ENCODE measurements around the gene STOM. TPM values are rescaled to one million over a fixed set of nuclear protein-coding genes. Genes with fewer than 3 reads are reported as not detected.

The STOM gene
- total and polyA plus RNA-seq, 2 donors (not counting 1 experiment from before 2014, with no cell fraction given), result 2.7 to 6.1 TPM

GRCh38 chr9:121326901-121327613 lies 43.0 kb downstream of the STOM start:
- Histone ChIP-seq H3K27me3 (replicated peaks in 1 of 4; ENCODE audit: control extremely low read depth in 1 of 4, control insufficient read depth in 3 of 4, insufficient read depth in 4 of 4, low read length in 3 of 4) (no peaks in the 10 kb centered on the region), H3K27ac (ENCODE audit: low read length in 2 of 2) (no peak overlapping the region), H3K9ac (ENCODE audit: low read length) (no peak overlapping the region), H3K36me3 (replicated peaks in 1 of 2; ENCODE audit: control extremely low read depth in 1 of 2, control insufficient read depth in 1 of 2, extremely low read depth in 1 of 2, insufficient read depth in 2 of 2, low read length in 1 of 2) (peaks cover 10 to 60% of the 10 kb centered on the region in 2 experiments), H3K9me3 (ENCODE audit: control extremely low read depth in 1 of 3, control insufficient read depth in 2 of 3, insufficient read depth in 1 of 3, low read length in 2 of 3) (no peaks in the 10 kb centered on the region), H3K79me2 (ENCODE audit: control insufficient read depth, insufficient read depth, low read length) (no peaks in the 10 kb centered on the region), H3K4me3 (ENCODE audit: control extremely low read depth in 1 of 5, extremely low read depth in 1 of 5, insufficient read depth in 1 of 5, low read depth in 2 of 5, low read length in 4 of 5) (no peak overlapping the region), H3K4me1 (ENCODE audit: control insufficient read depth in 2 of 2, insufficient read depth in 2 of 2, low read length in 2 of 2) (no peaks in the 10 kb centered on the region), H4K20me1 (ENCODE audit: control insufficient read depth, insufficient read depth, low read length, poor library complexity, severe bottlenecking) (no peaks in the 10 kb centered on the region), H3K4me2 (replicated peaks; ENCODE audit: low read depth, low read length, poor library complexity, severe bottlenecking) (no peak overlapping the region), H2AFZ (ENCODE audit: insufficient read depth, low read depth, low read length, poor library complexity, severe bottlenecking) (no peak overlapping the region)
- CTCF ChIA-PET, result interaction anchor here (4.3 to 5.6 kb wide), 2 partner anchors 8 to 72 kb away, joined by 23 to 27 read pairs; no protein-coding TSS in a partner anchor
- no peak for DNase-seq
- no peak for ATAC-seq (ENCODE audit: low read depth)
- Mint-ChIP-seq H3K27me3 (no peaks in the 10 kb centered on the region), H3K27ac (no peak overlapping the region), H3K4me3 (no peak overlapping the region), H3K4me1 (no peaks in the 10 kb centered on the region), H3K9me3 (ENCODE audit: insufficient read depth) (no peaks in the 10 kb centered on the region)
- 97% methylated on average over 8 of the region's 11 CpGs for WGBS (ENCODE audit: insufficient coverage)
- POLR2A ChIA-PET, result no interaction called here
- no peak for TF ChIP-seq CTCF (IDR thresholded peaks at IDR 0.05)
- no peak for TF ChIP-seq EZH2 (IDR thresholded peaks at IDR 0.05; ENCODE audit: borderline replicate concordance, insufficient read depth, low read depth, low read length, poor library complexity, severe bottlenecking)
- intact Hi-C loops (cut with micrococcal nuclease), result no loop called here

- H3K4me3 Mint-ChIP-seq, result no peak overlapping the region
- no peaks in the 10 kb centered on the region for H3K79me2 ChIP-seq (ENCODE audit: control insufficient read depth, insufficient read depth, low read length)
- ChIA-PET CTCF (interaction anchor here (4.3 kb wide), 1 partner anchor 73 kb away, joined by 23 read pairs; no protein-coding TSS in a partner anchor), POLR2A (no interaction called here)
- ATAC-seq (ENCODE audit: low read depth) (no peak), DNase-seq (no peak)
- no peak overlapping the region for H2AFZ ChIP-seq (ENCODE audit: insufficient read depth, low read depth, low read length, poor library complexity, severe bottlenecking)
- H4K20me1 ChIP-seq (ENCODE audit: control insufficient read depth, insufficient read depth, low read length, poor library complexity, severe bottlenecking), result no peaks in the 10 kb centered on the region
- H3K4me1 ChIP-seq (ENCODE audit: control insufficient read depth in 2 of 2, insufficient read depth in 2 of 2, low read length in 2 of 2), result no peaks in the 10 kb centered on the region
- H3K27ac ChIP-seq (ENCODE audit: low read length in 2 of 2), result no peak overlapping the region
- no peak overlapping the region for H3K9ac ChIP-seq (ENCODE audit: low read length)
- TF ChIP-seq CTCF (IDR thresholded peaks at IDR 0.05) (no peak), EZH2 (IDR thresholded peaks at IDR 0.05; ENCODE audit: borderline replicate concordance, insufficient read depth, low read depth, low read length, poor library complexity, severe bottlenecking) (no peak)
- no peaks in the 10 kb centered on the region for H3K4me1 Mint-ChIP-seq
- H3K27me3 ChIP-seq (replicated peaks in 1 of 4; ENCODE audit: control extremely low read depth in 1 of 4, control insufficient read depth in 3 of 4, insufficient read depth in 4 of 4, low read length in 3 of 4), result no peaks in the 10 kb centered on the region
- H3K4me3 ChIP-seq (ENCODE audit: control extremely low read depth in 1 of 5, extremely low read depth in 1 of 5, insufficient read depth in 1 of 5, low read depth in 2 of 5, low read length in 4 of 5), result no peak overlapping the region
- no peak overlapping the region for H3K27ac Mint-ChIP-seq
- 98% methylated on average over 19 of the region's 19 CpGs for WGBS (ENCODE audit: insufficient coverage)
- no peaks in the 10 kb centered on the region for H3K9me3 Mint-ChIP-seq (ENCODE audit: insufficient read depth)
- no peak overlapping the region for H3K4me2 ChIP-seq (replicated peaks; ENCODE audit: low read depth, low read length, poor library complexity, severe bottlenecking)
- intact Hi-C loops (cut with micrococcal nuclease), result no loop called here
- peaks cover 10 to 58% of the 10 kb centered on the region in 2 experiments for H3K36me3 ChIP-seq (replicated peaks in 1 of 2; ENCODE audit: control extremely low read depth in 1 of 2, control insufficient read depth in 1 of 2, extremely low read depth in 1 of 2, insufficient read depth in 2 of 2, low read length in 1 of 2)
- no peaks in the 10 kb centered on the region for H3K9me3 ChIP-seq (ENCODE audit: control extremely low read depth in 1 of 3, control insufficient read depth in 2 of 3, insufficient read depth in 1 of 3, low read length in 2 of 3)
- no peaks in the 10 kb centered on the region for H3K27me3 Mint-ChIP-seq
Observed at GRCh38 chr9:121326130-121326838, 43.8 kb downstream of the STOM start.

Data from B cell (primary cell).